HepG2 (cell line): Measurements from ENCODE around the gene IFIT1B. TPM values are rescaled to one million over a fixed set of nuclear protein-coding genes. Genes with fewer than 3 reads are reported as not detected.

ENCODE experiments used
- ARID2 ChIP-seq: sonication (generic); formaldehyde crosslinking; IDR thresholded peaks from 2 replicates; pipeline ENCODE4 v1.8.1; 2022; ENCODE audit warnings: mild to moderate bottlenecking, missing genetic modification reagents, borderline replicate concordance
- FLYWCH1 ChIP-seq: sonication (generic); formaldehyde crosslinking; IDR thresholded peaks from 2 replicates; pipeline ENCODE4 v1.8.1; 2023; ENCODE audit warnings: mild to moderate bottlenecking, missing genetic modification reagents
- HNRNPK ChIP-seq: fragments of 200-400 bp; formaldehyde crosslinking; IDR thresholded peaks from 2 replicates; pipeline ENCODE4 v1.6.1; 2018; ENCODE audit warnings: low read length, low read depth, moderate library complexity, mild to moderate bottlenecking; ENCODE audit not compliant: poor library complexity, severe bottlenecking
- MTF2 ChIP-seq: sonication (generic); formaldehyde crosslinking; IDR thresholded peaks from 2 replicates; pipeline ENCODE4 v1.5.0; 2020; ENCODE audit warnings: missing genetic modification reagents, borderline replicate concordance
- PATZ1 ChIP-seq: sonication (generic); formaldehyde crosslinking; IDR thresholded peaks from 2 replicates; pipeline ENCODE4 v1.4.0; 2020; ENCODE audit warnings: missing genetic modification reagents
- RFX3 ChIP-seq: IDR thresholded peaks from 2 replicates; pipeline ENCODE4 v1.6.1; 2016; ENCODE audit warnings: missing biosample characterization, missing genetic modification reagents
- ZBTB37 ChIP-seq: sonication (generic); formaldehyde crosslinking; IDR thresholded peaks from 2 replicates; pipeline ENCODE4 v1.4.0; 2020; ENCODE audit warnings: mild to moderate bottlenecking, missing genetic modification reagents
- ZNF121 ChIP-seq: sonication (generic); formaldehyde crosslinking; IDR thresholded peaks from 2 replicates; pipeline ENCODE4 v1.5.0; 2020; ENCODE audit warnings: mild to moderate bottlenecking, missing genetic modification reagents
- ZNF280B ChIP-seq: sonication (generic); formaldehyde crosslinking; IDR thresholded peaks from 2 replicates; pipeline ENCODE4 v1.5.0; 2020; ENCODE audit warnings: missing genetic modification reagents, mild to moderate bottlenecking, borderline replicate concordance
- ZNF329 ChIP-seq: sonication (generic); formaldehyde crosslinking; IDR thresholded peaks from 2 replicates; pipeline ENCODE4 v1.9.0; 2021; ENCODE audit warnings: low read depth, mild to moderate bottlenecking, missing genetic modification reagents
- ZNF678 ChIP-seq: sonication (generic); formaldehyde crosslinking; IDR thresholded peaks from 2 replicates; pipeline ENCODE4 v1.4.0; 2020; ENCODE audit warnings: mild to moderate bottlenecking, missing genetic modification reagents
- ZSCAN31 ChIP-seq: sonication (generic); formaldehyde crosslinking; IDR thresholded peaks from 2 replicates; pipeline ENCODE4 v1.5.0; 2020; ENCODE audit warnings: low read depth, mild to moderate bottlenecking, missing genetic modification reagents
- polyA plus RNA-seq, 8 experiments: library from polyadenylated mRNA; depleted of rRNA in 3 of 8; stranded (reverse) in 7 of 8; unstranded in 1 of 8; fragments of >200 nt; fragmentation: Illumina TruSeq in 4 of 8; extraction: Trizol in 4 of 8; gene quantifications; 2 replicates each; pipeline versions ENCODE4 v1.2.1 to v1.2.3, GENCODE V29; 2011 to 2016; ENCODE audit warnings: low read depth in 4 of 8, missing spikeins in 1 of 8, mixed read lengths in 1 of 8; ENCODE audit not compliant: insufficient read depth in 1 of 8
- total RNA-seq, 5 experiments: library from RNA; depleted of rRNA; stranded (reverse); fragments of >200 nt; fragmentation: Illumina TruSeq; extraction: Trizol; gene quantifications; 2 replicates each; pipeline ENCODE4 v1.2.3, GENCODE V29; 2016; ENCODE audit warnings: low read depth in 1 of 5
- TF ChIP-seq, protein P1 (sequence below): sonication (generic); formaldehyde crosslinking; IDR thresholded peaks from 2 replicates; pipeline ENCODE4 v1.5.0; 2020; ENCODE audit warnings: missing genetic modification reagents
- TF ChIP-seq, protein P2 (sequence below): sonication (generic); formaldehyde crosslinking; IDR thresholded peaks from 2 replicates; pipeline ENCODE4 v1.5.1; 2020; ENCODE audit warnings: mild to moderate bottlenecking, missing genetic modification reagents, borderline replicate concordance

IFIT1B gene
- total and polyA plus RNA-seq, 2 of the 13 experiments (the other 11 are each of a cell fraction or from before 2014, with no cell fraction given): not detected

GRCh38 chr10:89414879-89415821 lies 37.3 kb downstream of the IFIT1B start (continued):
- TF ChIP-seq ZBTB37 (CRISPR knock-in tag) (no peak), ZNF121 (CRISPR knock-in tag) (no peak), ZNF280B (CRISPR knock-in tag) (peak; percentile 61; the same call in 1 of the 2 replicates), MTF2 (CRISPR knock-in tag) (peak; percentile 25; the same call in 1 of the 2 replicates), HNRNPK (no peak), ZNF329 (CRISPR knock-in tag) (no peak), ZSCAN31 (0 out of 2 replicates have a peak, but pooled peaks have one; percentile 6), PATZ1 (0 out of 2 replicates have a peak, but pooled peaks have one; percentile 10), FLYWCH1 (CRISPR knock-in tag) (no peak), ZNF678 (CRISPR knock-in tag) (peak; percentile 65; the same call in 1 of the 2 replicates), RFX3 (CRISPR knock-in tag) (no peak), ARID2 (peak; percentile 86)
- TF ChIP-seq, protein P1, sequence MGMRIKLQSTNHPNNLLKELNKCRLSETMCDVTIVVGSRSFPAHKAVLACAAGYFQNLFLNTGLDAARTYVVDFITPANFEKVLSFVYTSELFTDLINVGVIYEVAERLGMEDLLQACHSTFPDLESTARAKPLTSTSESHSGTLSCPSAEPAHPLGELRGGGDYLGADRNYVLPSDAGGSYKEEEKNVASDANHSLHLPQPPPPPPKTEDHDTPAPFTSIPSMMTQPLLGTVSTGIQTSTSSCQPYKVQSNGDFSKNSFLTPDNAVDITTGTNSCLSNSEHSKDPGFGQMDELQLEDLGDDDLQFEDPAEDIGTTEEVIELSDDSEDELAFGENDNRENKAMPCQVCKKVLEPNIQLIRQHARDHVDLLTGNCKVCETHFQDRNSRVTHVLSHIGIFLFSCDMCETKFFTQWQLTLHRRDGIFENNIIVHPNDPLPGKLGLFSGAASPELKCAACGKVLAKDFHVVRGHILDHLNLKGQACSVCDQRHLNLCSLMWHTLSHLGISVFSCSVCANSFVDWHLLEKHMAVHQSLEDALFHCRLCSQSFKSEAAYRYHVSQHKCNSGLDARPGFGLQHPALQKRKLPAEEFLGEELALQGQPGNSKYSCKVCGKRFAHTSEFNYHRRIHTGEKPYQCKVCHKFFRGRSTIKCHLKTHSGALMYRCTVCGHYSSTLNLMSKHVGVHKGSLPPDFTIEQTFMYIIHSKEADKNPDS (CRISPR knock-in tag): no peak
- TF ChIP-seq, protein P2, sequence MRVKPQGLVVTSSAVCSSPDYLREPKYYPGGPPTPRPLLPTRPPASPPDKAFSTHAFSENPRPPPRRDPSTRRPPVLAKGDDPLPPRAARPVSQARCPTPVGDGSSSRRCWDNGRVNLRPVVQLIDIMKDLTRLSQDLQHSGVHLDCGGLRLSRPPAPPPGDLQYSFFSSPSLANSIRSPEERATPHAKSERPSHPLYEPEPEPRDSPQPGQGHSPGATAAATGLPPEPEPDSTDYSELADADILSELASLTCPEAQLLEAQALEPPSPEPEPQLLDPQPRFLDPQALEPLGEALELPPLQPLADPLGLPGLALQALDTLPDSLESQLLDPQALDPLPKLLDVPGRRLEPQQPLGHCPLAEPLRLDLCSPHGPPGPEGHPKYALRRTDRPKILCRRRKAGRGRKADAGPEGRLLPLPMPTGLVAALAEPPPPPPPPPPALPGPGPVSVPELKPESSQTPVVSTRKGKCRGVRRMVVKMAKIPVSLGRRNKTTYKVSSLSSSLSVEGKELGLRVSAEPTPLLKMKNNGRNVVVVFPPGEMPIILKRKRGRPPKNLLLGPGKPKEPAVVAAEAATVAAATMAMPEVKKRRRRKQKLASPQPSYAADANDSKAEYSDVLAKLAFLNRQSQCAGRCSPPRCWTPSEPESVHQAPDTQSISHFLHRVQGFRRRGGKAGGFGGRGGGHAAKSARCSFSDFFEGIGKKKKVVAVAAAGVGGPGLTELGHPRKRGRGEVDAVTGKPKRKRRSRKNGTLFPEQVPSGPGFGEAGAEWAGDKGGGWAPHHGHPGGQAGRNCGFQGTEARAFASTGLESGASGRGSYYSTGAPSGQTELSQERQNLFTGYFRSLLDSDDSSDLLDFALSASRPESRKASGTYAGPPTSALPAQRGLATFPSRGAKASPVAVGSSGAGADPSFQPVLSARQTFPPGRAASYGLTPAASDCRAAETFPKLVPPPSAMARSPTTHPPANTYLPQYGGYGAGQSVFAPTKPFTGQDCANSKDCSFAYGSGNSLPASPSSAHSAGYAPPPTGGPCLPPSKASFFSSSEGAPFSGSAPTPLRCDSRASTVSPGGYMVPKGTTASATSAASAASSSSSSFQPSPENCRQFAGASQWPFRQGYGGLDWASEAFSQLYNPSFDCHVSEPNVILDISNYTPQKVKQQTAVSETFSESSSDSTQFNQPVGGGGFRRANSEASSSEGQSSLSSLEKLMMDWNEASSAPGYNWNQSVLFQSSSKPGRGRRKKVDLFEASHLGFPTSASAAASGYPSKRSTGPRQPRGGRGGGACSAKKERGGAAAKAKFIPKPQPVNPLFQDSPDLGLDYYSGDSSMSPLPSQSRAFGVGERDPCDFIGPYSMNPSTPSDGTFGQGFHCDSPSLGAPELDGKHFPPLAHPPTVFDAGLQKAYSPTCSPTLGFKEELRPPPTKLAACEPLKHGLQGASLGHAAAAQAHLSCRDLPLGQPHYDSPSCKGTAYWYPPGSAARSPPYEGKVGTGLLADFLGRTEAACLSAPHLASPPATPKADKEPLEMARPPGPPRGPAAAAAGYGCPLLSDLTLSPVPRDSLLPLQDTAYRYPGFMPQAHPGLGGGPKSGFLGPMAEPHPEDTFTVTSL: no peak
